Measurements from ENCODE around the gene ATP8A2. TPM values are rescaled to one million over a fixed set of nuclear protein-coding genes. Genes with fewer than 3 reads are reported as not detected.
A peak's percentile ranks its signal among the peaks of the same experiment; 100 is the strongest.
"Not testable (repeated sequence)": the region's sequence is repeated elsewhere in the genome, so short reads cannot be mapped to it uniquely, and the experiment has no call there.

ATP8A2 gene
- total RNA-seq, 5 donors from 2014 or later (not counting 1 experiment from before 2014, with no cell fraction given), result 0.39 to 0.85 (median 0.73) TPM

- H3K4me3 ChIP-seq (ENCODE audit: control insufficient read depth in 1 of 2, extremely low read depth in 1 of 2, low read length in 1 of 2); H3K4me1 ChIP-seq (ENCODE audit: control insufficient read depth in 1 of 2, extremely low read depth in 1 of 2, insufficient read depth in 2 of 2, low read length in 2 of 2); H3K4me3 Mint-ChIP-seq; H3K36me3 ChIP-seq (ENCODE audit: control insufficient read depth in 2 of 2, extremely low read depth in 1 of 2, insufficient read depth in 1 of 2, low read length in 1 of 2); POLR2A ChIA-PET; H3K4me1 Mint-ChIP-seq; H3K27ac Mint-ChIP-seq; H3K9me3 Mint-ChIP-seq; H3K9me3 ChIP-seq; H3K27ac ChIP-seq (ENCODE audit: low read length); H3K36me3 Mint-ChIP-seq: not testable (repeated sequence)
- whole genome bisulfite sequencing (ENCODE audit: insufficient coverage), result no CpG with 5 or more reads among the region's 7 CpGs
- DNase-seq (peak in 1 of 35 experiments; percentile 13), ATAC-seq (replicated peaks in 1 of 4) (peak in 3 of 4 experiments; percentile 42 to 68 (median 68))
- H3K27me3 ChIP-seq (replicated peaks in 1 of 2; ENCODE audit: control insufficient read depth in 2 of 2, extremely low read depth in 1 of 2, insufficient read depth in 2 of 2, low read length in 1 of 2), result peaks cover 0 to 19% of the 10 kb centered on the region in 2 experiments
- peaks cover 32 to 40% of the 10 kb centered on the region in 2 donors for H3K27me3 Mint-ChIP-seq
- CTCF ChIA-PET, result interaction anchor here in 1 of 2 donors (0.6 to 2.1 kb wide), 2 partner anchors 23 to 498 kb away, joined by 4 to 12 read pairs; no protein-coding TSS in a partner anchor
Measured at GRCh38 chr13:26072335-26072734, 700.6 kb downstream of the ATP8A2 start.

GRCh38 chr13:26074706-26075105 lies 702.9 kb downstream of the ATP8A2 start:
- no peaks in the 10 kb centered on the region for H3K36me3 ChIP-seq (ENCODE audit: control insufficient read depth in 2 of 2, extremely low read depth in 1 of 2, insufficient read depth in 1 of 2, low read length in 1 of 2)
- CTCF ChIA-PET, result no interaction called here
- H3K4me1 ChIP-seq (ENCODE audit: control insufficient read depth in 1 of 2, extremely low read depth in 1 of 2, insufficient read depth in 2 of 2, low read length in 2 of 2), result no peaks in the 10 kb centered on the region
- no peaks in the 10 kb centered on the region for H3K36me3 Mint-ChIP-seq
- no peak overlapping the region for H3K27ac ChIP-seq (ENCODE audit: low read length)
- DNase-seq (no peak), ATAC-seq (replicated peaks in 1 of 4) (no peak)
- WGBS (ENCODE audit: insufficient coverage), result 58% methylated on average over 15 of the region's 16 CpGs
- no peaks in the 10 kb centered on the region for H3K9me3 ChIP-seq
- peaks cover 0 to 2% (median 2%) of the 10 kb centered on the region in 3 donors for H3K4me1 Mint-ChIP-seq
- H3K9me3 Mint-ChIP-seq, result no peaks in the 10 kb centered on the region
- H3K4me3 Mint-ChIP-seq, result no peak overlapping the region
- POLR2A ChIA-PET, result no interaction called here
- peaks cover 2 to 15% of the 10 kb centered on the region in 2 experiments for H3K27me3 ChIP-seq (replicated peaks in 1 of 2; ENCODE audit: control insufficient read depth in 2 of 2, extremely low read depth in 1 of 2, insufficient read depth in 2 of 2, low read length in 1 of 2)
- no peak overlapping the region for H3K27ac Mint-ChIP-seq
- H3K27me3 Mint-ChIP-seq, result peaks cover 37 to 40% of the 10 kb centered on the region in 2 donors
- no peak overlapping the region for H3K4me3 ChIP-seq (ENCODE audit: control insufficient read depth in 1 of 2, extremely low read depth in 1 of 2, low read length in 1 of 2)

Other genes starting within 250 kb of the ATP8A2 start
- gene AMER2, start 199.7 kb upstream of the ATP8A2 start, total RNA-seq, result under 1 TPM in 1 of 5 donors, not detected in 4; 0.03 TPM
- 10 to 100 TPM; 15.6 to 19.2 (median 16.3) TPM for gene MTMR6, start 84.5 kb upstream of the ATP8A2 start, total RNA-seq
- 10 to 100 TPM; 33.2 to 59.1 (median 37.3) TPM for gene NUP58, start 70.3 kb upstream of the ATP8A2 start, total RNA-seq